Common myeloid progenitor, CD34-positive (primary cell): ENCODE measurements around the gene CYGB.

Experiments
- CTCF ChIA-PET: fragments of 350-600 bp; sonication (Branson Sonifier 250); formaldehyde crosslinking; loops from one replicate; lab custom pipeline; 2021; ENCODE audit warnings: antibody characterized with exemption; lab: Charles Lee
- POLR2A ChIA-PET: fragments of 350-600 bp; sonication (Branson Sonifier 250); formaldehyde crosslinking; loops from one replicate; lab custom pipeline; 2021; ENCODE audit warnings: antibody characterized with exemption; lab: Charles Lee
- DNase-seq, 3 donors: peaks; one replicate each; pipeline versions ENCODE4 v3.0.0 to v3.0.0-alpha.2; 2013
- H3K27ac ChIP-seq, 2 experiments: 1 replicate in 1 of 2; 2 replicates in 1 of 2; pipeline ENCODE4 v1.7.0; 2013; ENCODE audit warnings: inconsistent platforms in 2 of 2, low read length in 2 of 2, mild to moderate bottlenecking in 2 of 2, low read depth in 1 of 2, moderate library complexity in 1 of 2; ENCODE audit not compliant: severe bottlenecking in 2 of 2, insufficient read depth in 1 of 2, poor library complexity in 1 of 2
- H3K27me3 ChIP-seq, 5 experiments: replicated peaks in 2 of 5; 1 replicate in 3 of 5; 2 replicates in 2 of 5; pipeline versions ENCODE4 v1.6.1 to v1.7.0; 2013; ENCODE audit warnings: low read length in 4 of 5, mild to moderate bottlenecking in 2 of 5, moderate library complexity in 2 of 5, inconsistent platforms in 1 of 5; ENCODE audit not compliant: insufficient read depth in 5 of 5, control insufficient read depth in 4 of 5
- H3K36me3 ChIP-seq, 4 experiments: 1 replicate in 2 of 4; 2 replicates in 2 of 4; pipeline versions ENCODE4 v1.6.1 to v1.7.0; 2013; ENCODE audit warnings: low read length in 3 of 4, control low read depth in 1 of 4, mild to moderate bottlenecking in 1 of 4; ENCODE audit not compliant: control insufficient read depth in 4 of 4, insufficient read depth in 4 of 4
- H3K4me1 ChIP-seq, 4 experiments: 1 replicate in 3 of 4; 2 replicates in 1 of 4; pipeline versions ENCODE4 v1.6.1 to v1.7.1; 2013; ENCODE audit warnings: low read length in 3 of 4, mild to moderate bottlenecking in 3 of 4, control low read depth in 1 of 4, inconsistent platforms in 1 of 4, moderate library complexity in 1 of 4; ENCODE audit not compliant: control insufficient read depth in 4 of 4, insufficient read depth in 4 of 4; ENCODE audit errors: control extremely low read depth in 1 of 4
- H3K4me3 ChIP-seq, 7 experiments: 1 replicate in 4 of 7; 2 replicates in 3 of 7; pipeline versions ENCODE4 v1.5.1 to v1.7.0; 2013; ENCODE audit warnings: mild to moderate bottlenecking in 7 of 7, low read length in 6 of 7, moderate library complexity in 6 of 7, inconsistent platforms in 2 of 7, low read depth in 2 of 7, control low read depth in 1 of 7; ENCODE audit not compliant: insufficient read depth in 4 of 7, control insufficient read depth in 1 of 7; ENCODE audit errors: extremely low read depth in 1 of 7
- H3K9me3 ChIP-seq, 5 experiments: 1 replicate in 4 of 5; 2 replicates in 1 of 5; pipeline versions ENCODE4 v1.6.1 to v1.7.1; 2013; ENCODE audit warnings: low read length in 4 of 5, mild to moderate bottlenecking in 2 of 5, inconsistent platforms in 1 of 5, low read depth in 1 of 5, moderate library complexity in 1 of 5; ENCODE audit not compliant: control insufficient read depth in 4 of 5, insufficient read depth in 2 of 5; ENCODE audit errors: control extremely low read depth in 1 of 5
- WGBS: methylation state at CpG from one replicate; pipeline ENCODE4 v1.1.5; 2013; ENCODE audit not compliant: insufficient coverage; 5-methylcytosine and 5-hydroxymethylcytosine counted together

The CYGB gene

GRCh38 chr17:76568811-76569221 is 31.3 kb upstream of the CYGB start:
- peaks cover 0 to 3% (median 0%) of the 10 kb centered on the region in 5 experiments for H3K9me3 ChIP-seq
- H3K36me3 ChIP-seq: peaks cover 0 to 27% (median 11%) of the 10 kb centered on the region in 4 experiments
- ChIA-PET CTCF (interaction anchor here (1.1 to 6.7 kb wide), 5 partner anchors 10 to 56 kb away, joined by 3 to 57 read pairs (median 13); partner anchors contain the start of gene ST6GALNAC2), POLR2A (interaction anchor here (0.8 to 1.6 kb wide), 2 partner anchors 11 to 30 kb away, joined by 3 to 8 read pairs; no protein-coding TSS in a partner anchor)
- H3K4me3 ChIP-seq: peak overlapping the region in 3 of 7 experiments; percentile 4 to 29 (median 14)
- DNase-seq: peak in 2 of 3 donors; percentile 85 to 89
- no peaks in the 10 kb centered on the region for H3K27me3 ChIP-seq
- no peak overlapping the region for H3K27ac ChIP-seq
- H3K4me1 ChIP-seq: peaks cover 3 to 37% (median 29%) of the 10 kb centered on the region in 4 experiments
- WGBS: 14% methylated on average over 4 of the region's 19 CpGs

GRCh38 chr17:76567634-76568432 is 30.3 kb upstream of the CYGB start:
- Histone ChIP-seq H3K36me3 (peaks cover 0 to 28% (median 12%) of the 10 kb centered on the region in 4 experiments), H3K4me1 (peaks cover 3 to 43% (median 32%) of the 10 kb centered on the region in 4 experiments), H3K27me3 (no peaks in the 10 kb centered on the region), H3K27ac (no peak overlapping the region), H3K4me3 (peak overlapping the region in 4 of 7 experiments; percentile 2 to 34 (median 22)), H3K9me3 (peaks cover 0 to 3% (median 0%) of the 10 kb centered on the region in 5 experiments)
- peak; percentile 68 to 95 (median 94) for DNase-seq
- ChIA-PET CTCF (interaction anchor here (0.9 to 6.7 kb wide), 12 partner anchors 10 to 114 kb away, joined by 3 to 57 read pairs (median 8); partner anchors contain the start of genes AANAT and ST6GALNAC2), POLR2A (interaction anchor here (0.8 to 1.6 kb wide), 2 partner anchors 10 to 30 kb away, joined by 3 to 8 read pairs; no protein-coding TSS in a partner anchor)
- WGBS: 47% methylated on average over 11 of the region's 14 CpGs

- no peaks in the 10 kb centered on the region for H3K27me3 ChIP-seq
- CTCF ChIA-PET: interaction anchor here (0.6 to 6.7 kb wide), 16 partner anchors 9 to 114 kb away, joined by 3 to 57 read pairs (median 6); partner anchors contain the start of genes AANAT and ST6GALNAC2
- no peak overlapping the region for H3K4me3 ChIP-seq
- 93% methylated on average over 5 of the region's 5 CpGs for WGBS
- no peak for DNase-seq
- H3K27ac ChIP-seq: no peak overlapping the region
- H3K9me3 ChIP-seq: peaks cover 0 to 3% (median 0%) of the 10 kb centered on the region in 5 experiments
- H3K36me3 ChIP-seq: peaks cover 0 to 34% (median 15%) of the 10 kb centered on the region in 4 experiments
- H3K4me1 ChIP-seq: peaks cover 3 to 49% (median 37%) of the 10 kb centered on the region in 4 experiments
- POLR2A ChIA-PET: interaction anchor here (1.6 kb wide), 1 partner anchor 9 kb away, joined by 8 read pairs; no protein-coding TSS in a partner anchor
Observed at GRCh38 chr17:76566988-76567431, 29.5 kb upstream of the CYGB start.

GRCh38 chr17:76566613-76566943 is 29.1 kb upstream of the CYGB start:
- Histone ChIP-seq H3K27me3 (no peaks in the 10 kb centered on the region), H3K27ac (no peak overlapping the region), H3K4me1 (peaks cover 3 to 53% (median 37%) of the 10 kb centered on the region in 4 experiments), H3K9me3 (peaks cover 0 to 3% (median 0%) of the 10 kb centered on the region in 5 experiments), H3K4me3 (no peak overlapping the region), H3K36me3 (peaks cover 4 to 38% (median 18%) of the 10 kb centered on the region in 4 experiments)
- 100% methylated on average over 1 of the region's 3 CpGs for WGBS
- ChIA-PET POLR2A (interaction anchor here (1.4 kb wide), 1 partner anchor 9 kb away, joined by 4 read pairs; no protein-coding TSS in a partner anchor), CTCF (interaction anchor here (0.6 to 6.7 kb wide), 13 partner anchors 8 to 115 kb away, joined by 3 to 57 read pairs (median 6); partner anchors contain the start of gene ST6GALNAC2)
- no peak for DNase-seq

- peaks cover 10 to 44% (median 24%) of the 10 kb centered on the region in 4 experiments for H3K36me3 ChIP-seq
- H3K4me1 ChIP-seq: peaks cover 5 to 59% (median 39%) of the 10 kb centered on the region in 4 experiments
- peaks cover 0 to 3% (median 0%) of the 10 kb centered on the region in 5 experiments for H3K9me3 ChIP-seq
- WGBS: 92% methylated on average over 13 of the region's 14 CpGs
- no peak overlapping the region for H3K27ac ChIP-seq
- no peaks in the 10 kb centered on the region for H3K27me3 ChIP-seq
- CTCF ChIA-PET: interaction anchor here (0.6 to 6.7 kb wide), 14 partner anchors 8 to 116 kb away, joined by 3 to 57 read pairs (median 6); partner anchors contain the start of gene ST6GALNAC2
- no peak for DNase-seq
- POLR2A ChIA-PET: interaction anchor here (1.4 kb wide), 1 partner anchor 9 kb away, joined by 4 read pairs; no protein-coding TSS in a partner anchor
- H3K4me3 ChIP-seq: no peak overlapping the region
Observed at GRCh38 chr17:76565728-76566612, 28.5 kb upstream of the CYGB start.
